Tibial nerve (tissue), 3 donors: ENCODE results near the gene SPTBN5.

Experiments used
- POLR2A ChIP-seq, 2 donors: fragments of 450-650 bp; IDR thresholded peaks; one replicate each; pipeline ENCODE4 v1.6.1; 2017; ENCODE audit warnings: antibody characterized with exemption in 2 of 2, mild to moderate bottlenecking in 2 of 2, moderate library complexity in 2 of 2
- TF ChIP-seq, protein P1 (sequence below), 5 experiments: fragments of 200-600 bp in 3 of 5; fragments of 450-650 bp in 2 of 5; sonication (generic) in 3 of 5; IDR thresholded peaks; one replicate each; pipeline ENCODE4 v1.5.1; 2016 to 2019; ENCODE audit warnings: antibody characterized with exemption in 5 of 5, mild to moderate bottlenecking in 3 of 5, moderate library complexity in 2 of 5

DNA sequence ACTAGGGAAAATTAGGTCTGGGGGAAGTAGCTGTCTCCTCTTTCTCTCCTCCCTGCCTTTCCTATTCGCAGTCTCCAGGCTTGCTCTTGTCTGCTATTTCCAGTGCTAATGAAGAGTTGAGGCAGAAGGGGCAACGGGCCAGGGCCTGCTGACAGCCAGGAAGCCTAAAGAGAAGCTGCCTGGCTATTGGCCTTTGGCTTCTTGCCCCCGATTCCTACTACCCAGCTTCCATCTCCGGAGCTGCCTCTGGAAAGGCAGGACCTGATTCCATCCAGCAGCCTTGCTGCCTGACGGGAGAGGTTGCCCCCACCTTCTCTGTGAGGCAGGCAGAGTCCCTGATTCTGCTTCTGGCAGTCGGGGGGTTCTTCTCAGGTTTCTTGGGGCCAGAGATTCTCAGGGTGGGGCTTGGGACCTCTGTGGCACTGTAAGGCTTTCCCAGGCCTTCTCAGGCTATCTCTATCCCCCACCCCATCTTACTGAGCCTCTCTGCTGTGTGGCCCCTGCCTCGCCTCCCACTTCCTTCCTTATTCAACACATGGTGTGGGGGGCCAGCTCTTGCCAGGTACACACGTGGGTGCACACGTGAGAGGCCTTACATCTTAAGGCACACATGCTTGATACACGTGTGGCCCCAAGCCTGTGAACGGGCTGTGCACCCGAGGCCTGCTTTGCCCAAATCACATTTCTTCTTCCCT is 84.2 kb downstream of the SPTBN5 start:
- TF ChIP-seq, protein P1, sequence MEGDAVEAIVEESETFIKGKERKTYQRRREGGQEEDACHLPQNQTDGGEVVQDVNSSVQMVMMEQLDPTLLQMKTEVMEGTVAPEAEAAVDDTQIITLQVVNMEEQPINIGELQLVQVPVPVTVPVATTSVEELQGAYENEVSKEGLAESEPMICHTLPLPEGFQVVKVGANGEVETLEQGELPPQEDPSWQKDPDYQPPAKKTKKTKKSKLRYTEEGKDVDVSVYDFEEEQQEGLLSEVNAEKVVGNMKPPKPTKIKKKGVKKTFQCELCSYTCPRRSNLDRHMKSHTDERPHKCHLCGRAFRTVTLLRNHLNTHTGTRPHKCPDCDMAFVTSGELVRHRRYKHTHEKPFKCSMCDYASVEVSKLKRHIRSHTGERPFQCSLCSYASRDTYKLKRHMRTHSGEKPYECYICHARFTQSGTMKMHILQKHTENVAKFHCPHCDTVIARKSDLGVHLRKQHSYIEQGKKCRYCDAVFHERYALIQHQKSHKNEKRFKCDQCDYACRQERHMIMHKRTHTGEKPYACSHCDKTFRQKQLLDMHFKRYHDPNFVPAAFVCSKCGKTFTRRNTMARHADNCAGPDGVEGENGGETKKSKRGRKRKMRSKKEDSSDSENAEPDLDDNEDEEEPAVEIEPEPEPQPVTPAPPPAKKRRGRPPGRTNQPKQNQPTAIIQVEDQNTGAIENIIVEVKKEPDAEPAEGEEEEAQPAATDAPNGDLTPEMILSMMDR (IDR thresholded peaks at IDR 0.05) = no peak
- no peak for TF ChIP-seq POLR2A (IDR thresholded peaks at IDR 0.05)
